NB4 (cell line): Measurements from ENCODE around the gene APOF.

Experiments
- POLR2A ChIP-seq: IDR thresholded peaks from 2 replicates; pipeline ENCODE4 v1.6.1; 2011; ENCODE audit warnings: mild to moderate bottlenecking; ENCODE audit not compliant: insufficient read length; ENCODE audit errors: extremely low read depth
- TF ChIP-seq, protein P1 (sequence below): IDR thresholded peaks from one replicate; pipeline ENCODE4 v1.5.1; 2012; ENCODE audit warnings: low read depth, low read length
- TF ChIP-seq, protein P2 (sequence below): IDR thresholded peaks from 2 replicates; pipeline ENCODE4 v1.6.1; 2011; ENCODE audit warnings: low read depth, low read length

DNA sequence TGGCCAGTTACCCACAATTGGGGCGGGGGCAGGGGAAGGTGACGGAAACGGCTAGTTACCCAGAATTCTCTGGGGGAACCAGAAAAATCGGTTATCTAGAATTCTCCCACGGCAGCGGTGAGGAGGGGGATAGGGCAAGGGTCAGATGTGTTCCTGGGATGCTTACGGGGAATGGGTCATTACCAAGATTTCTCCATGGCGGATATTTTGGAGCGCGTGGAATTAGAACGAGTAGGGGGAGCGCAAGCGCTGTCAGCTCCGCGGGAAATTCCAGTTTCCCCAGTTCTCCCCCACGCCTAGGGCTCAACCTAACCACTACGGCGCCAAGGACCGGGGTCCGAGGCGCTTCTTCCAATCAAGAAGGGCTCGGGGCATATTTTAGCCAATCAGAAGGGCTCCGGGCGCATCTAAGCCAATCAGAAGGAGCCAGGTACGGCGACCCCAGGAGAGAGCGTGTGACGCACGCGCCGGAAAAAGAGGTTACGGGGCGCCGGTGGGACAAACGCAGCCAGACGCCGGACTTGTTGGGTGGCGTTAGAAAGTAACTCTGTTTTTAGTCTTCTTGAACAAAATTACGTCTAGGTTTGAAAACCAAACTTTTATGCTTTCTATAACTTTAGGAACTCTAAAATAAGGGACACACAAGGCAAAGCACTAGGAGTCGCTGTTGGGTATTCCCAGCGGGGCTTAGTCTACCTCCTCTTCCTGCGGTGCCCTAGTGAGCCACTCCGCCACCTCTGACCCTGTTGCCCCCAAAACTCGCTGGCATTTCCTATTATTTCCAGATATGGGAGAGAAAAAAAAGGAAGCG is 28.8 kb downstream of the APOF start, which contains the start of gene PAN2:
- TF ChIP-seq, protein P1, sequence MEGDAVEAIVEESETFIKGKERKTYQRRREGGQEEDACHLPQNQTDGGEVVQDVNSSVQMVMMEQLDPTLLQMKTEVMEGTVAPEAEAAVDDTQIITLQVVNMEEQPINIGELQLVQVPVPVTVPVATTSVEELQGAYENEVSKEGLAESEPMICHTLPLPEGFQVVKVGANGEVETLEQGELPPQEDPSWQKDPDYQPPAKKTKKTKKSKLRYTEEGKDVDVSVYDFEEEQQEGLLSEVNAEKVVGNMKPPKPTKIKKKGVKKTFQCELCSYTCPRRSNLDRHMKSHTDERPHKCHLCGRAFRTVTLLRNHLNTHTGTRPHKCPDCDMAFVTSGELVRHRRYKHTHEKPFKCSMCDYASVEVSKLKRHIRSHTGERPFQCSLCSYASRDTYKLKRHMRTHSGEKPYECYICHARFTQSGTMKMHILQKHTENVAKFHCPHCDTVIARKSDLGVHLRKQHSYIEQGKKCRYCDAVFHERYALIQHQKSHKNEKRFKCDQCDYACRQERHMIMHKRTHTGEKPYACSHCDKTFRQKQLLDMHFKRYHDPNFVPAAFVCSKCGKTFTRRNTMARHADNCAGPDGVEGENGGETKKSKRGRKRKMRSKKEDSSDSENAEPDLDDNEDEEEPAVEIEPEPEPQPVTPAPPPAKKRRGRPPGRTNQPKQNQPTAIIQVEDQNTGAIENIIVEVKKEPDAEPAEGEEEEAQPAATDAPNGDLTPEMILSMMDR, result peak; percentile 53
- TF ChIP-seq POLR2A, result peak; percentile 82
- TF ChIP-seq, protein P2, sequence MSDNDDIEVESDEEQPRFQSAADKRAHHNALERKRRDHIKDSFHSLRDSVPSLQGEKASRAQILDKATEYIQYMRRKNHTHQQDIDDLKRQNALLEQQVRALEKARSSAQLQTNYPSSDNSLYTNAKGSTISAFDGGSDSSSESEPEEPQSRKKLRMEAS, result peak; percentile 71; the same call in 1 of the 2 replicates
